Endothelial cell of umbilical vein (primary cell): ENCODE measurements around the gene CLDN5.

Experiments
- EZH2 ChIP-seq: IDR thresholded peaks from 2 replicates; pipeline ENCODE4 v1.6.1; 2012; ENCODE audit warnings: borderline replicate concordance, low read depth, mild to moderate bottlenecking, moderate library complexity, low read length, inconsistent platforms; ENCODE audit not compliant: severe bottlenecking
- POLR2A ChIP-seq: IDR thresholded peaks from 2 replicates; pipeline ENCODE4 v1.6.1; 2012; ENCODE audit warnings: low read depth, mild to moderate bottlenecking, control low read depth, low read length
- TF ChIP-seq, protein P1 (sequence below), 2 donors: IDR thresholded peaks; 1 replicate in 1 of 2; 2 replicates in 1 of 2; pipeline ENCODE4 v1.5.1; 2011; ENCODE audit warnings: low read length in 2 of 2, mild to moderate bottlenecking in 2 of 2, moderate library complexity in 2 of 2, control low read depth in 1 of 2, inconsistent platforms in 1 of 2, low read depth in 1 of 2; ENCODE audit not compliant: insufficient read depth in 1 of 2; ENCODE audit errors: extremely low read depth in 1 of 2

DNA sequence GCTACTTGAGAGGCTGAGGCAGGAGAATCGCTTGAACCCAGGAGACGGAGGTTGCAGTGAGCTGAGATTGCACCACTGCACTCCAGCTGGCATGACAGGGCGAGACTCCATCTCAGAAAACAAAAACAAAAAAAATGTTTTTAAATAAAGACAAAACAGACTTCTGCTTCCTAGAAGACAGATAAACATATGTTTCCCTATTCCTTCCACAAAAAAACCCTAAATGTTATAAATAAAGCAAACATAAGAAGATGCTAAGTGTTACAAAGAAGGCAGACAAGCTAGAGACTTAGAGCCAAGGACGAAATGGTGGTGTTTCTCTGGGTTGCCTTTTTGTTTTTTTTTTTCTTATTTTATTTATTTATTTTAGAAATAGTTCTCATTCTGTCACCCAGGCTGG lies 5.6 kb upstream of the CLDN5 start:
- TF ChIP-seq, protein P1, sequence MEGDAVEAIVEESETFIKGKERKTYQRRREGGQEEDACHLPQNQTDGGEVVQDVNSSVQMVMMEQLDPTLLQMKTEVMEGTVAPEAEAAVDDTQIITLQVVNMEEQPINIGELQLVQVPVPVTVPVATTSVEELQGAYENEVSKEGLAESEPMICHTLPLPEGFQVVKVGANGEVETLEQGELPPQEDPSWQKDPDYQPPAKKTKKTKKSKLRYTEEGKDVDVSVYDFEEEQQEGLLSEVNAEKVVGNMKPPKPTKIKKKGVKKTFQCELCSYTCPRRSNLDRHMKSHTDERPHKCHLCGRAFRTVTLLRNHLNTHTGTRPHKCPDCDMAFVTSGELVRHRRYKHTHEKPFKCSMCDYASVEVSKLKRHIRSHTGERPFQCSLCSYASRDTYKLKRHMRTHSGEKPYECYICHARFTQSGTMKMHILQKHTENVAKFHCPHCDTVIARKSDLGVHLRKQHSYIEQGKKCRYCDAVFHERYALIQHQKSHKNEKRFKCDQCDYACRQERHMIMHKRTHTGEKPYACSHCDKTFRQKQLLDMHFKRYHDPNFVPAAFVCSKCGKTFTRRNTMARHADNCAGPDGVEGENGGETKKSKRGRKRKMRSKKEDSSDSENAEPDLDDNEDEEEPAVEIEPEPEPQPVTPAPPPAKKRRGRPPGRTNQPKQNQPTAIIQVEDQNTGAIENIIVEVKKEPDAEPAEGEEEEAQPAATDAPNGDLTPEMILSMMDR (IDR thresholded peaks at IDR 0.05; ENCODE audit: extremely low read depth in 1 of 2, insufficient read depth in 1 of 2, low read depth in 1 of 2, low read length in 2 of 2): no peak
- no peak for TF ChIP-seq POLR2A
- TF ChIP-seq EZH2: no peak
